OCI-LY7 (cell line): ENCODE results near the gene ST6GALNAC2.

Experiments
- CTCF ChIP-seq: fragments of 200-600 bp; sonication (generic); conservative IDR thresholded peaks from 2 replicates; pipeline ENCODE4 v1.5.1; 2014; ENCODE audit warnings: mild to moderate bottlenecking, antibody characterized with exemption, low read length, moderate library complexity, mixed read lengths
- EZH2phosphoT487 ChIP-seq: fragments of 200-600 bp; sonication (generic); IDR thresholded peaks from 2 replicates; pipeline ENCODE4 v1.6.1; 2018; ENCODE audit warnings: low read depth, borderline replicate concordance, mild to moderate bottlenecking, mixed run types, antibody characterized with exemption, low read length, moderate library complexity, mixed read lengths

- no peak for TF ChIP-seq CTCF
- no peak for TF ChIP-seq EZH2phosphoT487
Measured at GRCh38 chr17:76521262-76521661, 64.4 kb downstream of the ST6GALNAC2 start.
